H9 (cell line): ENCODE results near the gene APPL2. TPM values are rescaled to one million over a fixed set of nuclear protein-coding genes. Genes with fewer than 3 reads are reported as not detected.
A peak's percentile ranks its signal among the peaks of the same experiment; 100 is the strongest.

Experiments
- DNase-seq: peaks from one replicate; pipeline ENCODE4 v3.0.0-alpha.2; 2017
- H2AFZ ChIP-seq: one replicate; pipeline ENCODE4 v1.6.1; 2013; ENCODE audit warnings: mild to moderate bottlenecking, low read length, control low read depth, moderate library complexity
- H2AK5ac ChIP-seq: 2 replicates; pipeline ENCODE4 v1.6.1; 2013; ENCODE audit warnings: low read length, control low read depth, mixed read lengths; ENCODE audit not compliant: insufficient read length
- H2BK120ac ChIP-seq: one replicate; pipeline ENCODE4 v1.6.1; 2013; ENCODE audit warnings: low read depth, mild to moderate bottlenecking, low read length, control low read depth, inconsistent platforms; ENCODE audit not compliant: poor library complexity, severe bottlenecking
- H2BK12ac ChIP-seq: 2 replicates; pipeline ENCODE4 v1.6.1; 2013; ENCODE audit warnings: low read length, control low read depth, mixed read lengths, low read depth; ENCODE audit not compliant: insufficient read length
- H2BK15ac ChIP-seq: 2 replicates; pipeline ENCODE4 v1.6.1; 2013; ENCODE audit warnings: low read depth, low read length, control low read depth
- H2BK20ac ChIP-seq: one replicate; pipeline ENCODE4 v1.6.1; 2013; ENCODE audit warnings: low read depth, mild to moderate bottlenecking, low read length, control low read depth, inconsistent platforms; ENCODE audit not compliant: poor library complexity, severe bottlenecking
- H2BK5ac ChIP-seq: 2 replicates; pipeline ENCODE4 v1.6.1; 2013; ENCODE audit warnings: low read length, control low read depth, mixed read lengths; ENCODE audit not compliant: insufficient read length
- H3K14ac ChIP-seq: 2 replicates; pipeline ENCODE4 v1.6.1; 2013; ENCODE audit warnings: low read length, control low read depth; ENCODE audit not compliant: insufficient read depth
- H3K18ac ChIP-seq: 2 replicates; pipeline ENCODE4 v1.6.1; 2013; ENCODE audit warnings: low read depth, mild to moderate bottlenecking, mixed read lengths, low read length, control low read depth; ENCODE audit not compliant: insufficient read length
- H3K23ac ChIP-seq: 2 replicates; pipeline ENCODE4 v1.6.1; 2013; ENCODE audit warnings: low read length, control low read depth, mixed read lengths, low read depth; ENCODE audit not compliant: insufficient read length
- H3K23me2 ChIP-seq: 2 replicates; pipeline ENCODE4 v1.6.1; 2013; ENCODE audit warnings: low read depth, mild to moderate bottlenecking, mixed read lengths, low read length, control low read depth; ENCODE audit not compliant: insufficient read length, poor library complexity, severe bottlenecking
- H3K27ac ChIP-seq: 2 replicates; pipeline ENCODE4 v1.5.1; 2013; ENCODE audit warnings: low read length, control low read depth, mixed read lengths, low read depth; ENCODE audit not compliant: insufficient read length
- H3K27me3 ChIP-seq: 2 replicates; pipeline ENCODE4 v1.6.1; 2013; ENCODE audit warnings: low read length, control low read depth, inconsistent platforms; ENCODE audit not compliant: insufficient read depth
- H3K4ac ChIP-seq: 2 replicates; pipeline ENCODE4 v1.6.1; 2013; ENCODE audit warnings: low read depth, mild to moderate bottlenecking, control low read depth, inconsistent platforms, low read length, moderate library complexity
- H3K4me1 ChIP-seq: 2 replicates; pipeline ENCODE4 v1.6.1; 2013; ENCODE audit warnings: low read length, control low read depth, inconsistent platforms; ENCODE audit not compliant: insufficient read depth
- H3K4me2 ChIP-seq: 2 replicates; pipeline ENCODE4 v1.6.1; 2013; ENCODE audit warnings: low read length, control low read depth, mixed read lengths; ENCODE audit not compliant: insufficient read length, insufficient read depth
- H3K56ac ChIP-seq: 2 replicates; pipeline ENCODE4 v1.6.1; 2013; ENCODE audit warnings: low read depth, mild to moderate bottlenecking, mixed read lengths, low read length, control low read depth; ENCODE audit not compliant: insufficient read length
- H3K79me1 ChIP-seq: 2 replicates; pipeline ENCODE4 v1.6.1; 2013; ENCODE audit warnings: low read depth, mild to moderate bottlenecking, moderate library complexity, low read length, control low read depth, inconsistent platforms; ENCODE audit not compliant: insufficient read depth, poor library complexity, severe bottlenecking
- H3K79me2 ChIP-seq: 2 replicates; pipeline ENCODE4 v1.6.1; 2013; ENCODE audit warnings: low read length, control low read depth, inconsistent platforms; ENCODE audit not compliant: insufficient read depth
- H3K9ac ChIP-seq: 2 replicates; pipeline ENCODE4 v1.6.1; 2013; ENCODE audit warnings: low read length, control low read depth, mixed read lengths; ENCODE audit not compliant: insufficient read length; ENCODE audit errors: extremely low read depth
- H3K9me3 ChIP-seq: one replicate; pipeline ENCODE4 v1.6.1; 2013; ENCODE audit warnings: low read depth, low read length, inconsistent platforms; ENCODE audit not compliant: control insufficient read depth
- H3T11ph ChIP-seq: one replicate; pipeline ENCODE4 v1.6.1; 2013; ENCODE audit warnings: mild to moderate bottlenecking, low read length, control low read depth, inconsistent platforms
- H4K20me1 ChIP-seq: one replicate; pipeline ENCODE4 v1.6.1; 2013; ENCODE audit not compliant: control insufficient read depth, insufficient read length, insufficient read depth
- H4K5ac ChIP-seq: 2 replicates; pipeline ENCODE4 v1.6.1; 2013; ENCODE audit warnings: low read depth, mild to moderate bottlenecking, mixed read lengths, low read length, control low read depth; ENCODE audit not compliant: insufficient read length
- H4K8ac ChIP-seq: replicated peaks from 2 replicates; pipeline ENCODE4 v1.6.1; 2013; ENCODE audit warnings: low read length, control low read depth, mixed read lengths, low read depth; ENCODE audit not compliant: insufficient read length
- H4K91ac ChIP-seq: 2 replicates; pipeline ENCODE4 v1.6.1; 2013; ENCODE audit warnings: low read depth, mild to moderate bottlenecking, moderate library complexity, mixed read lengths, low read length, control low read depth; ENCODE audit not compliant: insufficient read length
- H3K27ac Mint-ChIP-seq, 3 experiments: 2 replicates in 2 of 3; 3 replicates in 1 of 3; pipeline ENCODE4 v1.8.0; 2020 to 2021; ENCODE audit warnings: mixed read lengths in 3 of 3, mild to moderate bottlenecking in 1 of 3, moderate library complexity in 1 of 3
- H3K27me3 Mint-ChIP-seq: 2 replicates; pipeline ENCODE4 v1.8.0; 2021; ENCODE audit warnings: low read depth, mild to moderate bottlenecking, moderate library complexity, mixed read lengths
- H3K36me3 Mint-ChIP-seq, 3 experiments: 2 replicates in 2 of 3; 3 replicates in 1 of 3; pipeline ENCODE4 v1.8.0; 2020 to 2021; ENCODE audit warnings: low read depth in 3 of 3, mixed read lengths in 3 of 3; ENCODE audit not compliant: insufficient read depth in 1 of 3
- H3K4me1 Mint-ChIP-seq, 2 experiments: 2 replicates each; pipeline ENCODE4 v1.8.0; 2020; ENCODE audit warnings: mixed read lengths in 2 of 2
- H3K4me3 Mint-ChIP-seq, 2 experiments: 2 replicates in 1 of 2; 3 replicates in 1 of 2; pipeline ENCODE4 v1.8.0; 2020 to 2021; ENCODE audit warnings: mild to moderate bottlenecking in 2 of 2, mixed read lengths in 2 of 2, moderate library complexity in 1 of 2
- H3K9me3 Mint-ChIP-seq, 2 experiments: 2 replicates in 1 of 2; 3 replicates in 1 of 2; pipeline ENCODE4 v1.8.0; 2020; ENCODE audit warnings: mild to moderate bottlenecking in 2 of 2, mixed read lengths in 2 of 2, moderate library complexity in 1 of 2
- CTCF ChIP-seq: fragments of 200-600 bp; sonication (generic); conservative IDR thresholded peaks from 3 replicates; pipeline ENCODE4 v1.8.0; 2021; ENCODE audit warnings: antibody characterized with exemption, mild to moderate bottlenecking
- WGBS: extraction: QIAGEN DNeasy Blood & Tissue Kit; methylation state at CpG from one replicate; pipeline ENCODE4 v1.1.7; 2013; ENCODE audit warnings: missing lambda C conversion rate, low lambda C conversion rate, mixed read lengths; ENCODE audit not compliant: insufficient read length; ENCODE audit errors: extremely low coverage; 5-methylcytosine and 5-hydroxymethylcytosine counted together
- total RNA-seq: library from RNA; stranded (reverse); gene quantifications from 2 replicates; pipeline ENCODE4 v1.2.1, GENCODE V29; 2021

The APPL2 gene
- total RNA-seq, 1 experiment from 2014 or later: 18.5 TPM

DNA sequence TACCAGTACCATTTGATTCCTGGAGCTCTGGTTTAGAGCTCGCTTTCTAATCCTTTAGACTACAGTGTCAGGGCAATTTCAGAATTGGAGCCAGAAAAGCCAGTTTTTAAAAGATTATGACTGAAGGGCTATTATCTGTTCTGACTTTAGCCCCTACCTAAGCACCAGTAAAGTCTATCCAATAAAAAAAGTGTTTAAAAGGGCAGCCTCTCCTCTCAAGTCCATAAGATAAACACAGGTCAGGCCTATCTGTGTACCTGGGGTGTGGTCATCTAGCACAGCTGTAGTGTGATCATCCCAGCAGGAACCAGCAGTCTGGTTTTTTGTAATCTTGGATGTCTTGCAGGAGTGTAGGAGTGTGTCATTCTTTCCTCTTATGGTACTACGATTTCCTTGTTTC lies 6.6 kb downstream of the APPL2 start:
- H3K4me2 ChIP-seq: no peak overlapping the region

More for the DNA sequence above, 6.6 kb downstream of the APPL2 start:
- Histone ChIP-seq H3K14ac (no peak overlapping the region), H2BK120ac (no peak overlapping the region), H3K79me2 (0 out of 2 replicates have a peak, but pooled peaks cover 2% of the 10 kb centered on the region), H3T11ph (no peak overlapping the region), H2BK12ac (no peak overlapping the region), H3K79me1 (no peaks in the 10 kb centered on the region), H4K5ac (no peak overlapping the region), H4K91ac (no peak overlapping the region), H3K9ac (no peak overlapping the region), H3K27ac (no peak overlapping the region), H2AK5ac (no peak overlapping the region), H3K4ac (no peak overlapping the region), H3K23me2 (no peaks in the 10 kb centered on the region), H3K9me3 (no peaks in the 10 kb centered on the region), H2BK20ac (no peak overlapping the region), H3K56ac (no peak overlapping the region), H3K18ac (no peak overlapping the region), H2AFZ (no peak overlapping the region), H2BK15ac (no peak overlapping the region), H2BK5ac (no peak overlapping the region), H4K20me1 (no peaks in the 10 kb centered on the region), H3K4me1 (no peaks in the 10 kb centered on the region), H3K23ac (no peak overlapping the region), H4K8ac (no peak overlapping the region), H3K27me3 (no peaks in the 10 kb centered on the region)
- Mint-ChIP-seq H3K27ac (peak overlapping the region in 1 of 3 experiments; percentile 53; a peak in 1 of 7 replicates), H3K27me3 (no peaks in the 10 kb centered on the region), H3K36me3 (peaks cover 5 to 21% (median 20%) of the 10 kb centered on the region in 3 experiments; a peak in 6 of 7 replicates), H3K9me3 (no peaks in the 10 kb centered on the region), H3K4me1 (peaks cover 0 to 8% of the 10 kb centered on the region in 2 experiments; a peak in 3 of 4 replicates), H3K4me3 (no peak overlapping the region)
- no peak for TF ChIP-seq CTCF
- WGBS: no CpG with 5 or more reads among the region's 2 CpGs
- no peak for DNase-seq
